NCI-H69 (cell line): Measurements from ENCODE around the gene SNX18.
A peak's percentile ranks its signal among the peaks of the same experiment; 100 is the strongest.

Source experiments
- DNase-seq: peaks from one replicate; lab custom pipeline; 2025; lab: John Stamatoyannopoulos, UW

Gene SNX18

GRCh38 chr5:54541823-54542783 is 24.5 kb downstream of the SNX18 start:
- peak; percentile 23 for DNase-seq

- no peak for DNase-seq
These were observed 26.5 kb downstream of the SNX18 start for GRCh38 chr5:54544044-54544443.

GRCh38 chr5:54545796-54546195 is 28.2 kb downstream of the SNX18 start:
- DNase-seq: no peak

GRCh38 chr5:54547711-54548250 is 30.2 kb downstream of the SNX18 start:
- DNase-seq: no peak

GRCh38 chr5:54548565-54548964 is 31.0 kb downstream of the SNX18 start:
- no peak for DNase-seq

- no peak for DNase-seq
These were observed 33.7 kb downstream of the SNX18 start for GRCh38 chr5:54551292-54551691.

- DNase-seq: no peak
These were observed 34.4 kb downstream of the SNX18 start for GRCh38 chr5:54551926-54552325.

GRCh38 chr5:54552446-54552845 is 34.9 kb downstream of the SNX18 start:
- no peak for DNase-seq

GRCh38 chr5:54553659-54554207 is 36.2 kb downstream of the SNX18 start:
- no peak for DNase-seq

GRCh38 chr5:54556141-54556540 is 38.6 kb downstream of the SNX18 start:
- no peak for DNase-seq

GRCh38 chr5:54558362-54558761 is 40.8 kb downstream of the SNX18 start:
- DNase-seq: no peak

- no peak for DNase-seq
These were observed 44.1 kb downstream of the SNX18 start for GRCh38 chr5:54561651-54562050.

GRCh38 chr5:54563083-54563761 is 45.7 kb downstream of the SNX18 start:
- no peak for DNase-seq

GRCh38 chr5:54567996-54568395 is 50.4 kb downstream of the SNX18 start:
- DNase-seq: no peak

- no peak for DNase-seq
These were observed 53.4 kb downstream of the SNX18 start for GRCh38 chr5:54570916-54571315.

GRCh38 chr5:54571462-54571861 is 53.9 kb downstream of the SNX18 start:
- DNase-seq: no peak

- DNase-seq: no peak
These were observed 56.4 kb downstream of the SNX18 start for GRCh38 chr5:54573812-54574489.

- DNase-seq: no peak
These were observed 60.0 kb downstream of the SNX18 start for GRCh38 chr5:54577528-54577927.

GRCh38 chr5:54577937-54578653 is 60.5 kb downstream of the SNX18 start:
- no peak for DNase-seq

GRCh38 chr5:54579591-54580295 is 62.2 kb downstream of the SNX18 start:
- DNase-seq: no peak
